ENCODE measurements around the gene MYH9.

MYH9 gene

DNA sequence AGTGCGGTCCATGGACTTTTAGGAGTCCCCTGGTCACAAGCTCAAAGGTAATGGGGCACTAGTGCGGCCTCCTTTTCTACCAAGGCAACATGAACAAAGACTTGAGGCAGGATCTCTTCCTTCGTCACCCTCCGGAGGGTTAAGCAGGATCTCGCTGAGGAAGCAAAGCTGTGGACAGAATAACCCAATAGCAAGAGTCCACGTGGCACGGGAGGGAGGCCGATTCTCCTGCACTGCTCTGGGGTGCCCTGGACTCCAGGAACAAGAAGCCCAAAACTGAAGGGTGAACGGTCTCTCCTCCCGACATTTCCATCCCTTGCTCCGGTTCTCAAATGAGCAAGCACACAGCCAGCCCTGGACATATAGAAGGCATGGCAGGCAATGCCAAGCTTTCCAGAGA, 20.7 kb downstream of the MYH9 start:
- Histone ChIP-seq H3K36me3 (ENCODE audit: control insufficient read depth in 2 of 2, insufficient read depth in 1 of 2, low read length in 2 of 2) (peaks cover 2 to 7% of the 10 kb centered on the region in 2 experiments; a peak in 2 of 3 replicates), H3K4me1 (ENCODE audit: control insufficient read depth, insufficient read depth, low read length) (peaks cover 59% of the 10 kb centered on the region), H3K27ac (ENCODE audit: extremely low read depth, low read depth, low read length) (peak overlapping the region; percentile 37; the same call in 1 of the 2 replicates), H3K9me3 (ENCODE audit: control insufficient read depth, insufficient read depth, low read depth, low read length) (no peaks in the 10 kb centered on the region), H3K4me3 (ENCODE audit: low read depth, low read length) (no peak overlapping the region)
- TF ChIP-seq ZNF169 (tag by site-specific recombination; IDR thresholded peaks at IDR 0.05) (no peak), ZNF626 (tag by site-specific recombination; IDR thresholded peaks at IDR 0.05) (no peak), ZNF416 (tag by site-specific recombination; IDR thresholded peaks at IDR 0.05) (no peak), ZNF423 (tag by site-specific recombination; IDR thresholded peaks at IDR 0.05) (no peak), PRDM10 (tag by site-specific recombination; IDR thresholded peaks at IDR 0.05) (no peak), ZSCAN23 (tag by site-specific recombination; IDR thresholded peaks at IDR 0.05) (no peak), ZNF488 (tag by site-specific recombination; IDR thresholded peaks at IDR 0.05) (no peak), ZNF221 (tag by site-specific recombination; IDR thresholded peaks at IDR 0.05; ENCODE audit: borderline replicate concordance) (no peak), ZNF148 (tag by site-specific recombination; IDR thresholded peaks at IDR 0.05; ENCODE audit: borderline replicate concordance) (no peak), ZNF24 (tag by site-specific recombination; IDR thresholded peaks at IDR 0.05) (no peak), ZNF2 (tag by site-specific recombination; IDR thresholded peaks at IDR 0.05) (no peak), KLF16 (tag by site-specific recombination; IDR thresholded peaks at IDR 0.05) (no peak), ZNF654 (tag by site-specific recombination; IDR thresholded peaks at IDR 0.05; ENCODE audit: low read depth) (no peak), ZNF830 (tag by site-specific recombination; IDR thresholded peaks at IDR 0.05; ENCODE audit: low read depth) (no peak), SALL2 (tag by site-specific recombination; IDR thresholded peaks at IDR 0.05; ENCODE audit: borderline replicate concordance) (no peak), KLF1 (tag by site-specific recombination; IDR thresholded peaks at IDR 0.05) (no peak)
- TF ChIP-seq, protein P1, sequence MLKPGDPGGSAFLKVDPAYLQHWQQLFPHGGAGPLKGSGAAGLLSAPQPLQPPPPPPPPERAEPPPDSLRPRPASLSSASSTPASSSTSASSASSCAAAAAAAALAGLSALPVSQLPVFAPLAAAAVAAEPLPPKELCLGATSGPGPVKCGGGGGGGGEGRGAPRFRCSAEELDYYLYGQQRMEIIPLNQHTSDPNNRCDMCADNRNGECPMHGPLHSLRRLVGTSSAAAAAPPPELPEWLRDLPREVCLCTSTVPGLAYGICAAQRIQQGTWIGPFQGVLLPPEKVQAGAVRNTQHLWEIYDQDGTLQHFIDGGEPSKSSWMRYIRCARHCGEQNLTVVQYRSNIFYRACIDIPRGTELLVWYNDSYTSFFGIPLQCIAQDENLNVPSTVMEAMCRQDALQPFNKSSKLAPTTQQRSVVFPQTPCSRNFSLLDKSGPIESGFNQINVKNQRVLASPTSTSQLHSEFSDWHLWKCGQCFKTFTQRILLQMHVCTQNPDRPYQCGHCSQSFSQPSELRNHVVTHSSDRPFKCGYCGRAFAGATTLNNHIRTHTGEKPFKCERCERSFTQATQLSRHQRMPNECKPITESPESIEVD (tag by site-specific recombination; IDR thresholded peaks at IDR 0.05): no peak
- POLR2A ChIA-PET: interaction anchor here (0.8 to 2.8 kb wide), 2 partner anchors 19 to 21 kb away, joined by 3 to 8 read pairs; partner anchors contain the start of gene MYH9
- CTCF ChIA-PET: interaction anchor here (1.5 kb wide), 1 partner anchor 102 kb away, joined by 4 read pairs; no protein-coding TSS in a partner anchor

All from HEK293 (cell line).